Prostate gland (tissue), 2 donors: ENCODE data around the gene GRAMD2B.

Experiments used
- CTCF ChIP-seq, 4 experiments: fragments of 200-600 bp in 2 of 4; fragments of 450-650 bp in 2 of 4; sonication (generic) in 2 of 4; IDR thresholded peaks; 1 replicate in 3 of 4; 2 replicates in 1 of 4; pipeline ENCODE4 v1.5.1; 2016 to 2019; ENCODE audit warnings: antibody characterized with exemption in 4 of 4, mild to moderate bottlenecking in 2 of 4, moderate library complexity in 2 of 4
- POLR2A ChIP-seq: fragments of 450-650 bp; IDR thresholded peaks from one replicate; pipeline ENCODE4 v1.6.1; 2016; ENCODE audit warnings: antibody characterized with exemption, mild to moderate bottlenecking

- TF ChIP-seq CTCF (IDR thresholded peaks at IDR 0.05) (no peak), POLR2A (no peak)
These were observed 48.0 kb downstream of the GRAMD2B start for GRCh38 chr5:126471247-126471646.
